ENCODE measurements around the gene ARHGEF4. TPM values are rescaled to one million over a fixed set of nuclear protein-coding genes. Genes with fewer than 3 reads are reported as not detected.
"Not testable (repeated sequence)": the region's sequence is repeated elsewhere in the genome, so short reads cannot be mapped to it uniquely, and the experiment has no call there.

The ARHGEF4 gene
- total RNA-seq, 1 experiment from 2014 or later = 20.0 TPM

GRCh38 chr2:130986890-130987493 lies 150.3 kb downstream of the ARHGEF4 start:
- Histone ChIP-seq H3K36me3 (ENCODE audit: low read depth) (no peaks in the 10 kb centered on the region), H3K27me3 (ENCODE audit: insufficient read depth, low read depth) (no peaks in the 10 kb centered on the region), H3K4me3 (no peak overlapping the region), H3F3A (ENCODE audit: insufficient read depth, low read depth) (no peaks in the 10 kb centered on the region), H3K79me2 (ENCODE audit: low read depth) (no peaks in the 10 kb centered on the region), H3K4me1 (replicated peaks; ENCODE audit: insufficient read depth) (no peaks in the 10 kb centered on the region), H3K9me3 (ENCODE audit: insufficient read depth, low read depth) (no peaks in the 10 kb centered on the region), H3K27ac (no peak overlapping the region), H4K20me1 (ENCODE audit: insufficient read depth) (no peaks in the 10 kb centered on the region), H3K4me2 (no peak overlapping the region), H3K9me2 (ENCODE audit: insufficient read depth) (no peaks in the 10 kb centered on the region), H2AFZ (no peak overlapping the region)
- intact Hi-C loops (cut with micrococcal nuclease; ENCODE audit: unreplicated experiment) = no loop called here
- ChIA-PET CTCF (no interaction called here), POLR2A (ENCODE audit: unreplicated experiment) (no interaction called here)
- no peak for TF ChIP-seq EZH2 (IDR thresholded peaks at IDR 0.05; ENCODE audit: low read depth)
- TF ChIP-seq CTCF (conservative IDR thresholded peaks at IDR 0.05) = no peak
- BruUV-seq (replicated peaks) = no TSS peak
- DNase-seq = no peak

DNA sequence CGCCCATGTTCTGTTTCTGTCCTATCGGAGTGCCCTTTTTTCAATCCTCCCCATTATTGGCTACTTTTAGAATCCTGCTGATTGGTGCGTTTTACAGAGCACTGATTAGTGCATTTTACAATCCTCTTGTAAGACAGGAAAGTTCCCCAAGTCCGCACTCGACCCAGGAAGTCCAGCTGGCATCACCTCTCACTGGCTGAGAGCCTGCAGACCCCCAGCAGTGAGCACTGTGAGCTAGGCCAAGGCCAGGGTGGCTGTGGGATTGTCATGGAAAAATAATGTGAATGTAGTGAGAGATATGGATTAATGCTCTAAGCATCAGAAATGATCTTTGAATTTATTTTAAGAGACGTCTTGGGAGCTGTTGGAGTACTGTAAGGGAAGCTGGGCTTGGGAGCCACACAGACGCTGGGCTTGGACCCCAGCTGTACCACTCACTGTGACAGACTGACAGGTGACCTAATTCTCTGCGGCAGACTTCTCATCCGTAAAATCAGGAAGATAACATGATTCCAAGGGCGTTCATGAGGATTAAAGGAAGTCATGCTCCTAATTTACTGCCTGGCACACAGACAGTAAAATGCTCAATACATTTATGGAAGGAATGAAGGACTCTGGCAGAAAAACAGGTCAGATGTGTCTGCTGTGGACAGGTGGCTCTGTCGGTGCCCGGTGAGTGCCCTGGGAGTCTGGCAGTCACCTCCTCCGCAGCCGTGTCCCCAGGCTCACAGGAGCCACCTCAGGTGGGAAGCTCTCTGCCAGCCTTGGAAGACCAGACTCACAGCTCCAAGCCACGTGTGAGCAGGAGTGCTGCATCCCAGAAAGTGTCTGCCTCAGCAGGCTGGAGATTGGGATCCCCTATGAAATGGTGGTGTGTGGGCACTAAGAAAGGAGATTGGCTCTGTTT lies 151.1 kb downstream of the ARHGEF4 start:
- H3F3A ChIP-seq (ENCODE audit: insufficient read depth, low read depth) = no peaks in the 10 kb centered on the region
- H3K79me2 ChIP-seq (ENCODE audit: low read depth) = no peaks in the 10 kb centered on the region
- H3K9me3 ChIP-seq (ENCODE audit: insufficient read depth, low read depth) = no peaks in the 10 kb centered on the region
- ChIA-PET POLR2A (ENCODE audit: unreplicated experiment) (no interaction called here), CTCF (no interaction called here)
- intact Hi-C loops (cut with micrococcal nuclease; ENCODE audit: unreplicated experiment) = no loop called here
- no peaks in the 10 kb centered on the region for H4K20me1 ChIP-seq (ENCODE audit: insufficient read depth)
- no peaks in the 10 kb centered on the region for H3K27me3 ChIP-seq (ENCODE audit: insufficient read depth, low read depth)
- no peak overlapping the region for H3K4me2 ChIP-seq
- TF ChIP-seq CTCF (conservative IDR thresholded peaks at IDR 0.05) (no peak), EZH2 (IDR thresholded peaks at IDR 0.05; ENCODE audit: low read depth) (no peak)
- no TSS peak for BruUV-seq (replicated peaks)
- no peaks in the 10 kb centered on the region for H3K36me3 ChIP-seq (ENCODE audit: low read depth)
- DNase-seq = no peak
- H3K4me1 ChIP-seq (replicated peaks; ENCODE audit: insufficient read depth) = no peaks in the 10 kb centered on the region
- no peak overlapping the region for H3K27ac ChIP-seq
- no peak overlapping the region for H2AFZ ChIP-seq
- no peak overlapping the region for H3K4me3 ChIP-seq
- no peaks in the 10 kb centered on the region for H3K9me2 ChIP-seq (ENCODE audit: insufficient read depth)

GRCh38 chr2:130991446-130991845 lies 154.7 kb downstream of the ARHGEF4 start:
- BruUV-seq (replicated peaks); intact Hi-C loops (cut with micrococcal nuclease; ENCODE audit: unreplicated experiment); H3K9me3 ChIP-seq (ENCODE audit: insufficient read depth, low read depth); H2AFZ ChIP-seq; H3F3A ChIP-seq (ENCODE audit: insufficient read depth, low read depth); H3K4me2 ChIP-seq; POLR2A ChIA-PET (ENCODE audit: unreplicated experiment); H4K20me1 ChIP-seq (ENCODE audit: insufficient read depth); H3K36me3 ChIP-seq (ENCODE audit: low read depth); CTCF ChIA-PET; DNase-seq; H3K4me3 ChIP-seq; H3K27ac ChIP-seq; H3K79me2 ChIP-seq (ENCODE audit: low read depth); H3K9me2 ChIP-seq (ENCODE audit: insufficient read depth); H3K4me1 ChIP-seq (replicated peaks; ENCODE audit: insufficient read depth); H3K27me3 ChIP-seq (ENCODE audit: insufficient read depth, low read depth): not testable (repeated sequence)

- CTCF ChIA-PET; H3K9me3 ChIP-seq (ENCODE audit: insufficient read depth, low read depth); intact Hi-C loops (cut with micrococcal nuclease; ENCODE audit: unreplicated experiment); H4K20me1 ChIP-seq (ENCODE audit: insufficient read depth); H3K4me2 ChIP-seq; H3K4me1 ChIP-seq (replicated peaks; ENCODE audit: insufficient read depth); H3F3A ChIP-seq (ENCODE audit: insufficient read depth, low read depth); H3K79me2 ChIP-seq (ENCODE audit: low read depth); DNase-seq; H3K27me3 ChIP-seq (ENCODE audit: insufficient read depth, low read depth); BruUV-seq (replicated peaks); H3K36me3 ChIP-seq (ENCODE audit: low read depth); H3K27ac ChIP-seq; POLR2A ChIA-PET (ENCODE audit: unreplicated experiment); H3K9me2 ChIP-seq (ENCODE audit: insufficient read depth); H2AFZ ChIP-seq; H3K4me3 ChIP-seq: not testable (repeated sequence)
Observed at GRCh38 chr2:130992003-130992402, 155.3 kb downstream of the ARHGEF4 start.
